SK-N-SH treated with all-trans-retinoic acid at 6 μM for 48 hours (cell line): Measurements from ENCODE around the gene IDI2.

ENCODE experiments used
- ARNTL ChIP-seq: fragments of 450-650 bp; formaldehyde crosslinking; IDR thresholded peaks from 2 replicates; pipeline ENCODE4 v1.5.0; 2020; ENCODE audit warnings: low read depth, mild to moderate bottlenecking, moderate library complexity, borderline replicate concordance
- ISL1 ChIP-seq: fragments of 250-450 bp; sonication (Bioruptor Pico); IDR thresholded peaks from 2 replicates; pipeline ENCODE4 v2.1.2; 2022; ENCODE audit warnings: mild to moderate bottlenecking, moderate library complexity
- OSR1 ChIP-seq: fragments of 250-450 bp; sonication (Bioruptor Pico); IDR thresholded peaks from 2 replicates; pipeline ENCODE4 v1.8.0; 2022; ENCODE audit warnings: moderate library complexity, mild to moderate bottlenecking, inconsistent platforms
- RARB ChIP-seq: fragments of 250-450 bp; sonication (Bioruptor Pico); IDR thresholded peaks from 2 replicates; pipeline ENCODE4 v1.8.0; 2021; ENCODE audit warnings: mild to moderate bottlenecking, moderate library complexity
- SNAI2 ChIP-seq: fragments of 250-450 bp; sonication (Bioruptor Pico); IDR thresholded peaks from 2 replicates; pipeline ENCODE4 v1.5.0; 2020; ENCODE audit warnings: mild to moderate bottlenecking, moderate library complexity
- TCF4 ChIP-seq: fragments of 250-450 bp; sonication (Bioruptor Pico); IDR thresholded peaks from 2 replicates; pipeline ENCODE4 v1.8.0; 2021; ENCODE audit warnings: mild to moderate bottlenecking, moderate library complexity, borderline replicate concordance
- ZC3H10 ChIP-seq: fragments of 250-450 bp; sonication (Bioruptor Pico); IDR thresholded peaks from 2 replicates; pipeline ENCODE4 v1.5.1; 2021; ENCODE audit warnings: mild to moderate bottlenecking, moderate library complexity
- ZFP30 ChIP-seq: fragments of 450-650 bp; formaldehyde crosslinking; IDR thresholded peaks from 2 replicates; pipeline ENCODE4 v1.5.0; 2022; ENCODE audit warnings: mild to moderate bottlenecking, moderate library complexity
- ZNF565 ChIP-seq: fragments of 450-650 bp; formaldehyde crosslinking; conservative IDR thresholded peaks from 2 replicates; pipeline ENCODE4 v1.5.0; 2020; ENCODE audit warnings: low read depth, mild to moderate bottlenecking, moderate library complexity
- TF ChIP-seq, protein P1 (sequence below): fragments of 250-450 bp; sonication (Bioruptor Pico); IDR thresholded peaks from 2 replicates; pipeline ENCODE4 v1.5.1; 2020; ENCODE audit warnings: low read depth, mild to moderate bottlenecking, moderate library complexity
- TF ChIP-seq, protein P2 (sequence below): fragments of 250-450 bp; sonication (Bioruptor Pico); IDR thresholded peaks from 2 replicates; pipeline ENCODE4 v1.5.0; 2020; ENCODE audit warnings: mild to moderate bottlenecking, moderate library complexity
- TF ChIP-seq, protein P3 (sequence below): fragments of 250-450 bp; sonication (Bioruptor Pico); IDR thresholded peaks from 2 replicates; pipeline ENCODE4 v1.8.0; 2021; ENCODE audit warnings: low read depth, mild to moderate bottlenecking, moderate library complexity, borderline replicate concordance

DNA sequence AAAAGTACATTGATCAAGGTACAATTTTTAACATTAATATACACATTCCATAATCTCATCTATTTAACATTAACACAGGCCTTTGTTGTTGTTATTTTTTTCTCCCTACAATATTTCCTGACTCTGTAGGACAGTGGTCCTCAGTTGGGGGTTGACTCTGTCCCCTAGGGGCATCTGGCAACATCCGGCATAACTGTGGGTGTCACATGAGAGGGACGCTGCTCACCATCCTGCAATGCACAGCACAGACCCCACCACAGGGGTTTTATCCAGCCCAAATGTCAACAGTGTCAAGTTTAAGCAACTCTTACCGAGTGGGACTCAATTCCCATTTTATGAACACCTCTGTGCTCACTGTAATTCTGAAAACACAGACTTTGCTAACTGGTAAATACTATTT is 14.5 kb upstream of the IDI2 start:
- TF ChIP-seq ZNF565 (CRISPR knock-in tag) (no peak), ZC3H10 (CRISPR knock-in tag) (no peak), TCF4 (CRISPR knock-in tag) (no peak), RARB (CRISPR knock-in tag) (no peak), ARNTL (CRISPR knock-in tag) (no peak), SNAI2 (CRISPR knock-in tag) (no peak), OSR1 (CRISPR knock-in tag) (no peak), ZFP30 (CRISPR knock-in tag) (no peak), ISL1 (CRISPR knock-in tag) (no peak)
- TF ChIP-seq, protein P1, sequence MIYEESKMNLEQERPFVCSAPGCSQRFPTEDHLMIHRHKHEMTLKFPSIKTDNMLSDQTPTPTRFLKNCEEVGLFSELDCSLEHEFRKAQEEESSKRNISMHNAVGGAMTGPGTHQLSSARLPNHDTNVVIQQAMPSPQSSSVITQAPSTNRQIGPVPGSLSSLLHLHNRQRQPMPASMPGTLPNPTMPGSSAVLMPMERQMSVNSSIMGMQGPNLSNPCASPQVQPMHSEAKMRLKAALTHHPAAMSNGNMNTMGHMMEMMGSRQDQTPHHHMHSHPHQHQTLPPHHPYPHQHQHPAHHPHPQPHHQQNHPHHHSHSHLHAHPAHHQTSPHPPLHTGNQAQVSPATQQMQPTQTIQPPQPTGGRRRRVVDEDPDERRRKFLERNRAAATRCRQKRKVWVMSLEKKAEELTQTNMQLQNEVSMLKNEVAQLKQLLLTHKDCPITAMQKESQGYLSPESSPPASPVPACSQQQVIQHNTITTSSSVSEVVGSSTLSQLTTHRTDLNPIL, result no peak
- TF ChIP-seq, protein P2, sequence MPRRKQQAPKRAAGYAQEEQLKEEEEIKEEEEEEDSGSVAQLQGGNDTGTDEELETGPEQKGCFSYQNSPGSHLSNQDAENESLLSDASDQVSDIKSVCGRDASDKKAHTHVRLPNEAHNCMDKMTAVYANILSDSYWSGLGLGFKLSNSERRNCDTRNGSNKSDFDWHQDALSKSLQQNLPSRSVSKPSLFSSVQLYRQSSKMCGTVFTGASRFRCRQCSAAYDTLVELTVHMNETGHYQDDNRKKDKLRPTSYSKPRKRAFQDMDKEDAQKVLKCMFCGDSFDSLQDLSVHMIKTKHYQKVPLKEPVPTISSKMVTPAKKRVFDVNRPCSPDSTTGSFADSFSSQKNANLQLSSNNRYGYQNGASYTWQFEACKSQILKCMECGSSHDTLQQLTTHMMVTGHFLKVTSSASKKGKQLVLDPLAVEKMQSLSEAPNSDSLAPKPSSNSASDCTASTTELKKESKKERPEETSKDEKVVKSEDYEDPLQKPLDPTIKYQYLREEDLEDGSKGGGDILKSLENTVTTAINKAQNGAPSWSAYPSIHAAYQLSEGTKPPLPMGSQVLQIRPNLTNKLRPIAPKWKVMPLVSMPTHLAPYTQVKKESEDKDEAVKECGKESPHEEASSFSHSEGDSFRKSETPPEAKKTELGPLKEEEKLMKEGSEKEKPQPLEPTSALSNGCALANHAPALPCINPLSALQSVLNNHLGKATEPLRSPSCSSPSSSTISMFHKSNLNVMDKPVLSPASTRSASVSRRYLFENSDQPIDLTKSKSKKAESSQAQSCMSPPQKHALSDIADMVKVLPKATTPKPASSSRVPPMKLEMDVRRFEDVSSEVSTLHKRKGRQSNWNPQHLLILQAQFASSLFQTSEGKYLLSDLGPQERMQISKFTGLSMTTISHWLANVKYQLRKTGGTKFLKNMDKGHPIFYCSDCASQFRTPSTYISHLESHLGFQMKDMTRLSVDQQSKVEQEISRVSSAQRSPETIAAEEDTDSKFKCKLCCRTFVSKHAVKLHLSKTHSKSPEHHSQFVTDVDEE (CRISPR knock-in tag), result no peak
- TF ChIP-seq, protein P3, sequence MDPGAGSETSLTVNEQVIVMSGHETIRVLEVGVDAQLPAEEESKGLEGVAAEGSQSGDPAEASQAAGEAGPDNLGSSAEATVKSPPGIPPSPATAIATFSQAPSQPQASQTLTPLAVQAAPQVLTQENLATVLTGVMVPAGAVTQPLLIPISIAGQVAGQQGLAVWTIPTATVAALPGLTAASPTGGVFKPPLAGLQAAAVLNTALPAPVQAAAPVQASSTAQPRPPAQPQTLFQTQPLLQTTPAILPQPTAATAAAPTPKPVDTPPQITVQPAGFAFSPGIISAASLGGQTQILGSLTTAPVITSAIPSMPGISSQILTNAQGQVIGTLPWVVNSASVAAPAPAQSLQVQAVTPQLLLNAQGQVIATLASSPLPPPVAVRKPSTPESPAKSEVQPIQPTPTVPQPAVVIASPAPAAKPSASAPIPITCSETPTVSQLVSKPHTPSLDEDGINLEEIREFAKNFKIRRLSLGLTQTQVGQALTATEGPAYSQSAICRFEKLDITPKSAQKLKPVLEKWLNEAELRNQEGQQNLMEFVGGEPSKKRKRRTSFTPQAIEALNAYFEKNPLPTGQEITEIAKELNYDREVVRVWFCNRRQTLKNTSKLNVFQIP (CRISPR knock-in tag), result no peak
